HepG2 (cell line): Measurements from ENCODE around the gene NHERF2. TPM values are rescaled to one million over a fixed set of nuclear protein-coding genes. Genes with fewer than 3 reads are reported as not detected.

Experiments used
- ATAC-seq: fragments of 200-7000 bp; cut with Tn5 transposase; 3 replicates; pipeline ENCODE4 v1.9.1; 2020; ENCODE audit warnings: mild to moderate bottlenecking, moderate library complexity
- BruUV-seq: library from RNA; stranded (reverse); fragments of 400-500 nt; replicated peaks from 2 replicates; lab custom pipeline; 2021; lab: Mats Ljungman, UMichigan
- CTCF ChIA-PET: fragments of 300-600 bp; formaldehyde crosslinking; extraction: SDS; loops from one replicate; lab custom pipeline; 2021; ENCODE audit warnings: low total read pairs, inconsistent platforms, low intra/inter-chr PET ratio; lab: Yijun Ruan, JAX
- POLR2A ChIA-PET: fragments of 350-600 bp; sonication (Branson Sonifier 250); formaldehyde crosslinking; loops from one replicate; lab custom pipeline; 2020; ENCODE audit warnings: antibody characterized with exemption, inconsistent platforms; lab: Yijun Ruan, JAX
- DNase-seq: peaks from one replicate; pipeline ENCODE4 v3.0.0-alpha.2; 2015; ENCODE audit warnings: low spot score
- FAIRE-seq: peaks from 3 replicates; lab custom pipeline; 2011; peaks lifted over from hg19 to GRCh38; lab: Jason Lieb, UNC
- H2AFZ ChIP-seq: one replicate; pipeline ENCODE4 v1.6.1; 2011; ENCODE audit warnings: low read length, inconsistent platforms
- H3K27ac ChIP-seq: fragments of 300-600 bp; 3 replicates; pipeline ENCODE4 v1.8.0; 2011; ENCODE audit warnings: mixed run types, mild to moderate bottlenecking, mixed read lengths, low read length, inconsistent platforms; ENCODE audit not compliant: insufficient read depth; ENCODE audit errors: extremely low read length
- H3K27me3 ChIP-seq, 2 experiments: fragments of 200-600 bp in 1 of 2; 2 replicates in 1 of 2; 3 replicates in 1 of 2; pipeline versions ENCODE4 v1.6.0 to v1.8.0; 2011; ENCODE audit warnings: low read length in 2 of 2, mild to moderate bottlenecking in 2 of 2, moderate library complexity in 2 of 2, inconsistent platforms in 1 of 2; ENCODE audit not compliant: insufficient read depth in 2 of 2, control insufficient read depth in 1 of 2
- H3K36me3 ChIP-seq, 2 experiments: fragments of 200-600 bp in 1 of 2; replicated peaks in 1 of 2; 2 replicates in 1 of 2; 3 replicates in 1 of 2; pipeline versions ENCODE4 v1.5.1 to v1.8.0; 2011; ENCODE audit warnings: low read length in 2 of 2, inconsistent platforms in 1 of 2; ENCODE audit not compliant: insufficient read depth in 2 of 2, control insufficient read depth in 1 of 2
- H3K4me1 ChIP-seq: 2 replicates; pipeline ENCODE4 v1.5.1; 2012; ENCODE audit warnings: low read length, inconsistent platforms; ENCODE audit not compliant: insufficient read depth
- H3K4me2 ChIP-seq: 2 replicates; pipeline ENCODE4 v1.6.0; 2011; ENCODE audit warnings: low read depth, low read length, inconsistent platforms
- H3K4me3 ChIP-seq, 3 experiments: fragments of 200-600 bp in 1 of 3; sonication (generic), shearing (Covaris generic) in 1 of 3; replicated peaks in 1 of 3; 2 replicates each; pipeline ENCODE4 v1.5.1; 2011 to 2016; ENCODE audit warnings: low read length in 3 of 3, inconsistent platforms in 2 of 3, low read depth in 2 of 3, mild to moderate bottlenecking in 2 of 3, control low read depth in 1 of 3, mixed read lengths in 1 of 3; ENCODE audit not compliant: insufficient read depth in 1 of 3
- H3K79me2 ChIP-seq: one replicate; pipeline ENCODE4 v1.6.1; 2011; ENCODE audit warnings: low read length, inconsistent platforms; ENCODE audit not compliant: insufficient read depth
- H3K9ac ChIP-seq: 2 replicates; pipeline ENCODE4 v1.6.0; 2011; ENCODE audit warnings: mild to moderate bottlenecking, low read depth, low read length, inconsistent platforms; ENCODE audit not compliant: insufficient read depth
- H3K9me3 ChIP-seq: 2 replicates; pipeline ENCODE4 v1.5.1; 2012; ENCODE audit warnings: mild to moderate bottlenecking, low read length
- H4K20me1 ChIP-seq: 2 replicates; pipeline ENCODE4 v1.6.0; 2011; ENCODE audit warnings: inconsistent platforms, mild to moderate bottlenecking, low read length, moderate library complexity; ENCODE audit not compliant: insufficient read depth
- ETV6 ChIP-seq: sonication (generic); formaldehyde crosslinking; conservative IDR thresholded peaks from 2 replicates; pipeline ENCODE4 v1.4.0; 2020; ENCODE audit warnings: missing genetic modification reagents
- HCFC1 ChIP-seq: fragments of 150-350 bp; IDR thresholded peaks from 2 replicates; pipeline ENCODE4 v1.6.1; 2014; ENCODE audit warnings: low read depth, low read length
- HIVEP1 ChIP-seq: sonication (generic); formaldehyde crosslinking; IDR thresholded peaks from 2 replicates; pipeline ENCODE4 v1.4.0; 2020; ENCODE audit warnings: mild to moderate bottlenecking, missing genetic modification reagents
- IRX3 ChIP-seq: sonication (generic); formaldehyde crosslinking; IDR thresholded peaks from 2 replicates; pipeline ENCODE4 v1.8.1; 2023; ENCODE audit warnings: mild to moderate bottlenecking, low read depth, missing genetic modification reagents, borderline replicate concordance
- MTA1 ChIP-seq: sonication (generic); formaldehyde crosslinking; IDR thresholded peaks from 2 replicates; pipeline ENCODE4 v1.4.0; 2020; ENCODE audit warnings: missing genetic modification reagents, mild to moderate bottlenecking, borderline replicate concordance
- PRMT3 ChIP-seq: sonication (generic); formaldehyde crosslinking; IDR thresholded peaks from 2 replicates; pipeline ENCODE4 v1.8.1; 2022; ENCODE audit warnings: low read depth, mild to moderate bottlenecking, moderate library complexity, missing genetic modification reagents, borderline replicate concordance
- SPEN ChIP-seq: sonication (generic); formaldehyde crosslinking; IDR thresholded peaks from 2 replicates; pipeline ENCODE4 v1.5.1; 2020; ENCODE audit warnings: low read depth, mild to moderate bottlenecking, missing genetic modification reagents
- SRY ChIP-seq: sonication (generic); formaldehyde crosslinking; IDR thresholded peaks from 2 replicates; pipeline ENCODE4 v1.8.0; 2022; ENCODE audit warnings: mild to moderate bottlenecking, missing genetic modification reagents
- TBX2 ChIP-seq: sonication (generic); formaldehyde crosslinking; IDR thresholded peaks from 2 replicates; pipeline ENCODE4 v1.5.0; 2020; ENCODE audit warnings: missing genetic modification reagents, mild to moderate bottlenecking, borderline replicate concordance
- YEATS4 ChIP-seq: sonication (generic); formaldehyde crosslinking; IDR thresholded peaks from 2 replicates; pipeline ENCODE4 v1.4.0; 2020; ENCODE audit warnings: missing genetic modification reagents, borderline replicate concordance
- ZFP62 ChIP-seq: sonication (generic); formaldehyde crosslinking; IDR thresholded peaks from 2 replicates; pipeline ENCODE4 v1.4.0; 2020; ENCODE audit warnings: missing genetic modification reagents
- ZNF30 ChIP-seq: sonication (generic); formaldehyde crosslinking; IDR thresholded peaks from 2 replicates; pipeline ENCODE4 v1.5.0; 2020; ENCODE audit warnings: mild to moderate bottlenecking, missing genetic modification reagents
- ZNF337 ChIP-seq: sonication (generic); formaldehyde crosslinking; IDR thresholded peaks from 2 replicates; pipeline ENCODE4 v1.5.1; 2020; ENCODE audit warnings: missing genetic modification reagents, low read depth, mild to moderate bottlenecking, borderline replicate concordance
- WGBS: methylation state at CpG from one replicate; pipeline ENCODE4 v1.1.6; 2017; ENCODE audit warnings: low lambda C conversion rate; 5-methylcytosine and 5-hydroxymethylcytosine counted together
- in situ Hi-C: cut with HindIII; loops from 2 replicates; pipeline ENCODE4 v1.10.0; 2017; ENCODE audit warnings: low pct_unique_long_range_greater_than_20kb; ENCODE audit not compliant: extremely low pct_ligation_motif_present
- intact Hi-C: fragments of 100-400 bp; cut with micrococcal nuclease; formaldehyde crosslinking; loops from one replicate; pipeline ENCODE4 v1.10.0; 2022; ENCODE audit not compliant: unreplicated experiment
- polyA plus RNA-seq, 8 experiments: library from polyadenylated mRNA; depleted of rRNA in 3 of 8; stranded (reverse) in 7 of 8; unstranded in 1 of 8; fragments of >200 nt; fragmentation: Illumina TruSeq in 4 of 8; extraction: Trizol in 4 of 8; gene quantifications; 2 replicates each; pipeline versions ENCODE4 v1.2.1 to v1.2.3, GENCODE V29; 2011 to 2016; ENCODE audit warnings: low read depth in 4 of 8, missing spikeins in 1 of 8, mixed read lengths in 1 of 8; ENCODE audit not compliant: insufficient read depth in 1 of 8
- total RNA-seq, 5 experiments: library from RNA; depleted of rRNA; stranded (reverse); fragments of >200 nt; fragmentation: Illumina TruSeq; extraction: Trizol; gene quantifications; 2 replicates each; pipeline ENCODE4 v1.2.3, GENCODE V29; 2016; ENCODE audit warnings: low read depth in 1 of 5
- TF ChIP-seq, protein P1 (sequence below): sonication (generic); formaldehyde crosslinking; conservative IDR thresholded peaks from 2 replicates; pipeline ENCODE4 v1.4.0; 2020; ENCODE audit warnings: missing genetic modification reagents
- TF ChIP-seq, protein P2 (sequence below): sonication (generic); formaldehyde crosslinking; IDR thresholded peaks from 2 replicates; pipeline ENCODE4 v1.5.1; 2020; ENCODE audit warnings: mild to moderate bottlenecking, missing genetic modification reagents

NHERF2 gene
- total and polyA plus RNA-seq, 2 of the 13 experiments (the other 11 are each of a cell fraction or from before 2014, with no cell fraction given) = 23.7 to 39.3 TPM

- Histone ChIP-seq H3K9ac (no peak overlapping the region), H4K20me1 (no peaks in the 10 kb centered on the region), H2AFZ (no peak overlapping the region), H3K79me2 (no peaks in the 10 kb centered on the region), H3K27ac (no peak overlapping the region), H3K4me3 (no peak overlapping the region), H3K9me3 (no peaks in the 10 kb centered on the region), H3K27me3 (no peaks in the 10 kb centered on the region), H3K4me2 (no peak overlapping the region), H3K36me3 (peaks cover 18 to 22% of the 10 kb centered on the region in 2 experiments; a peak in 3 of 5 replicates), H3K4me1 (no peaks in the 10 kb centered on the region)
- in situ Hi-C loops (loop anchor here (5.0 kb wide), 1 partner anchor 35 kb away; no protein-coding TSS in a partner anchor), intact Hi-C loops (no loop called here)
- CTCF ChIA-PET = interaction anchor here (3.1 kb wide), 1 partner anchor 34 kb away, joined by 15 read pairs; no protein-coding TSS in a partner anchor
- WGBS = 95% methylated on average over 10 of the region's 10 CpGs
- TF ChIP-seq TBX2 (CRISPR knock-in tag) = no peak
- TF ChIP-seq PRMT3 (CRISPR knock-in tag) = no peak
- TF ChIP-seq, protein P1, sequence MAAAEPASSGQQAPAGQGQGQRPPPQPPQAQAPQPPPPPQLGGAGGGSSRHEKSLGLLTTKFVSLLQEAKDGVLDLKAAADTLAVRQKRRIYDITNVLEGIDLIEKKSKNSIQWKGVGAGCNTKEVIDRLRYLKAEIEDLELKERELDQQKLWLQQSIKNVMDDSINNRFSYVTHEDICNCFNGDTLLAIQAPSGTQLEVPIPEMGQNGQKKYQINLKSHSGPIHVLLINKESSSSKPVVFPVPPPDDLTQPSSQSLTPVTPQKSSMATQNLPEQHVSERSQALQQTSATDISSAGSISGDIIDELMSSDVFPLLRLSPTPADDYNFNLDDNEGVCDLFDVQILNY (CRISPR knock-in tag) = no peak
- no peak for TF ChIP-seq YEATS4
- TF ChIP-seq SRY = no peak
- no peak for TF ChIP-seq ZNF30 (CRISPR knock-in tag)
- TF ChIP-seq ZNF337 (CRISPR knock-in tag) = no peak
- no peak for TF ChIP-seq SPEN (CRISPR knock-in tag)
- TF ChIP-seq IRX3 (CRISPR knock-in tag) = no peak
- TF ChIP-seq ETV6 (CRISPR knock-in tag) = no peak
- no peak for TF ChIP-seq MTA1 (CRISPR knock-in tag)
- TF ChIP-seq HCFC1 = no peak
- TF ChIP-seq, protein P2, sequence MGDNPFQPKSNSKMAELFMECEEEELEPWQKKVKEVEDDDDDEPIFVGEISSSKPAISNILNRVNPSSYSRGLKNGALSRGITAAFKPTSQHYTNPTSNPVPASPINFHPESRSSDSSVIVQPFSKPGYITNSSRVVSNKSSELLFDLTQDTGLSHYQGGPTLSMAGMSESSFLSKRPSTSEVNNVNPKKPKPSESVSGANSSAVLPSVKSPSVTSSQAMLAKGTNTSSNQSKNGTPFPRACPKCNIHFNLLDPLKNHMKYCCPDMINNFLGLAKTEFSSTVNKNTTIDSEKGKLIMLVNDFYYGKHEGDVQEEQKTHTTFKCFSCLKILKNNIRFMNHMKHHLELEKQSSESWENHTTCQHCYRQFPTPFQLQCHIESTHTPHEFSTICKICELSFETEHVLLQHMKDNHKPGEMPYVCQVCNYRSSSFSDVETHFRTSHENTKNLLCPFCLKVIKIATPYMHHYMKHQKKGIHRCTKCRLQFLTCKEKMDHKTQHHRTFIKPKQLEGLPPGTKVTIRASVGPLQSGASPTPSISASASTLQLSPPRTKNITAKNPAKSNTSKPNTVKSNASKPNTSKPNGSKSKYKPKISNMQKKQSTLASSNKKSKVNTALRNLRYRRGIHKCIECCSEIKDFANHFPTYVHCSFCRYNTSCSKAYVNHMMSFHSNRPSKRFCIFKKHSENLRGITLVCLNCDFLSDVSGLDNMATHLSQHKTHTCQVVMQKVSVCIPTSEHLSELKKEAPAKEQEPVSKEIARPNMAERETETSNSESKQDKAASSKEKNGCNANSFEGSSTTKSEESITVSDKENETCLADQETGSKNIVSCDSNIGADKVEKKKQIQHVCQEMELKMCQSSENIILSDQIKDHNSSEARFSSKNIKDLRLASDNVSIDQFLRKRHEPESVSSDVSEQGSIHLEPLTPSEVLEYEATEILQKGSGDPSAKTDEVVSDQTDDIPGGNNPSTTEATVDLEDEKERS (CRISPR knock-in tag) = no peak
- TF ChIP-seq HIVEP1 = no peak
- no peak for TF ChIP-seq ZFP62 (CRISPR knock-in tag)
- FAIRE-seq = no peak
- no peak for DNase-seq
- ATAC-seq = no peak
- BruUV-seq = no TSS peak
- POLR2A ChIA-PET = interaction anchor here (2.3 kb wide), 1 partner anchor 34 kb away, joined by 14 read pairs; no protein-coding TSS in a partner anchor
These were observed 30.7 kb downstream of the NHERF2 start for GRCh38 chr16:2057438-2057837.
